SK-N-MC (cell line): ENCODE results near the gene SMIM41.

Experiments used
- EZH2 ChIP-seq: fragments of 200-600 bp; sonication (generic); IDR thresholded peaks from one replicate; pipeline ENCODE4 v1.6.1; 2017; ENCODE audit warnings: antibody characterized with exemption
- FOXP2 ChIP-seq: optimal IDR thresholded peaks from 2 replicates; pipeline ENCODE3; 2011; ENCODE audit warnings: mild to moderate bottlenecking, moderate library complexity; ENCODE audit not compliant: insufficient read depth; ENCODE audit errors: extremely low read length, control extremely low read depth
- POLR2AphosphoS5 ChIP-seq: IDR thresholded peaks from 2 replicates; pipeline ENCODE4 v1.6.1; 2012; ENCODE audit warnings: mild to moderate bottlenecking, low read depth, low read length, borderline replicate concordance

DNA sequence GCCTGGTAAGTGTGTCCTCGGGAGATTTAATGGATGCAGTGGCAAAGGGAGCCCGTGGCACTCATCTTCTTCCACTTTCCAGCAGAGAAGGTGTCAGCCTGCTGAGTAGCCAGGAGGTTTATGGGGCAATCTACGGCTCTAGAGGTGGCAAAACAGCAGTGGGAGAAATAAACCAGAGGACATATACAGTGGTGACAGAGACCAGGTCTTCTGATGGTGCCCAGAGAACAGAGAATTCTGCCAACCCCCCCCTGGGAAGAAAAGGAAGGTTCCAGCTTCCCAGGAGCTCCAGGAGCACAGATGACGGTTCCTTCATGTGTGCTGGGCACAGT is 43.0 kb downstream of the SMIM41 start:
- TF ChIP-seq POLR2AphosphoS5 (no peak), EZH2 (no peak), FOXP2 (no peak)
